ENCODE measurements around the gene AOPEP. TPM values are rescaled to one million over a fixed set of nuclear protein-coding genes. Genes with fewer than 3 reads are reported as not detected.

The AOPEP gene
- total RNA-seq, 1 experiment from 2014 or later = 36.4 TPM

GRCh38 chr9:94757158-94757557 lies 30.7 kb downstream of the AOPEP start:
- POLR2A ChIA-PET = no interaction called here

GRCh38 chr9:94758031-94758430 lies 31.5 kb downstream of the AOPEP start:
- BruUV-seq (replicated peaks) = no TSS peak
- ATAC-seq = no peak
- no peak for DNase-seq (ENCODE audit: low read depth, low spot score)
- intact Hi-C loops (cut with micrococcal nuclease; ENCODE audit: unreplicated experiment) = no loop called here
- H3K9me3 ChIP-seq (ENCODE audit: control insufficient read depth, insufficient read depth, low read depth, low read length) = no peaks in the 10 kb centered on the region
- no peaks in the 10 kb centered on the region for H3K27me3 ChIP-seq (ENCODE audit: control insufficient read depth, insufficient read depth, low read length)
- POLR2A ChIA-PET = interaction anchor here (0.7 kb wide), 1 partner anchor 330 kb away, joined by 3 read pairs; no protein-coding TSS in a partner anchor
- H3K4me3 ChIP-seq (ENCODE audit: low read depth in 2 of 2, low read length in 2 of 2) = no peak overlapping the region
- no peaks in the 10 kb centered on the region; the same call in 1 of the 2 replicates for H3K4me1 ChIP-seq (ENCODE audit: control insufficient read depth, insufficient read depth, low read length)
- TF ChIP-seq CTCF (IDR thresholded peaks at IDR 0.05) (no peak), POLR2AphosphoS5 (IDR thresholded peaks at IDR 0.05; ENCODE audit: low read depth, low read length) (no peak), SIN3A (IDR thresholded peaks at IDR 0.05; ENCODE audit: borderline replicate concordance, insufficient read depth, low read depth, low read length) (no peak), REST (IDR thresholded peaks at IDR 0.05; ENCODE audit: insufficient read depth in 1 of 2, low read depth in 2 of 2, low read length in 1 of 2) (no peak), TCF7L2 (IDR thresholded peaks at IDR 0.05; ENCODE audit: low read depth, low read length) (no peak)
- no peaks in the 10 kb centered on the region for H3K36me3 ChIP-seq (ENCODE audit: control insufficient read depth, insufficient read depth, low read length)
- CTCF ChIA-PET = no interaction called here
- in situ Hi-C loops (cut with HindIII; ENCODE audit: low pct_unique_long_range_greater_than_20kb, low sequenced_read_pairs) = no loop called here
- no peak overlapping the region for H3K27ac ChIP-seq (ENCODE audit: low read length)

More at GRCh38 chr9:94757158-94757557, 30.7 kb downstream of the AOPEP start:
- in situ Hi-C loops (cut with HindIII; ENCODE audit: low pct_unique_long_range_greater_than_20kb, low sequenced_read_pairs) = no loop called here
- H3K9me3 ChIP-seq (ENCODE audit: control insufficient read depth, insufficient read depth, low read depth, low read length) = no peaks in the 10 kb centered on the region
- H3K36me3 ChIP-seq (ENCODE audit: control insufficient read depth, insufficient read depth, low read length) = no peaks in the 10 kb centered on the region
- BruUV-seq (replicated peaks) = no TSS peak
- intact Hi-C loops (cut with micrococcal nuclease; ENCODE audit: unreplicated experiment) = no loop called here
- CTCF ChIA-PET = no interaction called here
- TF ChIP-seq POLR2AphosphoS5 (IDR thresholded peaks at IDR 0.05; ENCODE audit: low read depth, low read length) (no peak), TCF7L2 (IDR thresholded peaks at IDR 0.05; ENCODE audit: low read depth, low read length) (no peak), SIN3A (IDR thresholded peaks at IDR 0.05; ENCODE audit: borderline replicate concordance, insufficient read depth, low read depth, low read length) (no peak), CTCF (IDR thresholded peaks at IDR 0.05) (no peak)
- no peaks in the 10 kb centered on the region; the same call in 1 of the 2 replicates for H3K4me1 ChIP-seq (ENCODE audit: control insufficient read depth, insufficient read depth, low read length)
- H3K27ac ChIP-seq (ENCODE audit: low read length) = no peak overlapping the region
- no peak for ATAC-seq
- H3K27me3 ChIP-seq (ENCODE audit: control insufficient read depth, insufficient read depth, low read length) = no peaks in the 10 kb centered on the region
- no peak for DNase-seq (ENCODE audit: low read depth, low spot score)
- H3K4me3 ChIP-seq (ENCODE audit: low read depth in 2 of 2, low read length in 2 of 2) = no peak overlapping the region

All from Panc1 (cell line).